Upper lobe of left lung (tissue), 6 donors: Measurements from ENCODE around the gene ASF1A. TPM values are rescaled to one million over a fixed set of nuclear protein-coding genes. Genes with fewer than 3 reads are reported as not detected.

Experiments
- ATAC-seq, 2 donors: fragments of 200-7000 bp; cut with Tn5 transposase; one replicate each; pipeline ENCODE4 v1.9.1; 2022; ENCODE audit warnings: mild to moderate bottlenecking in 2 of 2, moderate library complexity in 2 of 2; ENCODE audit not compliant: low FRiP score in 2 of 2
- DNase-seq, 2 donors: peaks; one replicate each; pipeline ENCODE4 v3.0.0-alpha.2; 2019 to 2020
- H3K27ac ChIP-seq, 4 donors: fragments of 200-600 bp; sonication (generic); one replicate each; pipeline ENCODE4 v1.5.1; 2016 to 2019
- H3K27me3 ChIP-seq, 4 donors: fragments of 200-600 bp; sonication (generic); one replicate each; pipeline ENCODE4 v1.5.1; 2017 to 2019
- H3K36me3 ChIP-seq, 4 donors: fragments of 200-600 bp; sonication (generic); one replicate each; pipeline ENCODE4 v1.5.1; 2016 to 2019
- H3K4me1 ChIP-seq, 4 donors: fragments of 200-600 bp; sonication (generic); one replicate each; pipeline ENCODE4 v1.5.1; 2018 to 2019
- H3K4me3 ChIP-seq, 4 donors: fragments of 200-600 bp; sonication (generic); one replicate each; pipeline ENCODE4 v1.5.1; 2017 to 2019; ENCODE audit warnings: mild to moderate bottlenecking in 2 of 4, moderate library complexity in 1 of 4
- H3K9me3 ChIP-seq, 4 donors: fragments of 200-600 bp; sonication (generic); one replicate each; pipeline ENCODE4 v1.5.1; 2018 to 2019
- EP300 ChIP-seq, 4 donors: sonication (generic); formaldehyde crosslinking; IDR thresholded peaks; one replicate each; pipeline ENCODE4 v1.5.1; 2017; ENCODE audit warnings: antibody characterized with exemption in 4 of 4, control low read depth in 2 of 4
- POLR2A ChIP-seq, 4 donors: fragments of 450-650 bp; IDR thresholded peaks; one replicate each; pipeline ENCODE4 v1.5.1; 2016 to 2017; ENCODE audit warnings: antibody characterized with exemption in 4 of 4, mild to moderate bottlenecking in 2 of 4
- POLR2AphosphoS5 ChIP-seq, 2 donors: sonication (generic); formaldehyde crosslinking; IDR thresholded peaks; one replicate each; pipeline ENCODE4 v1.5.1; 2017; ENCODE audit warnings: antibody characterized with exemption in 2 of 2
- WGBS, 2 donors: methylation state at CpG; one replicate each; pipeline ENCODE4 v1.1.5; 2017 to 2018; 5-methylcytosine and 5-hydroxymethylcytosine counted together
- total RNA-seq, 6 donors: library from RNA; depleted of rRNA in 4 of 6; stranded (reverse); fragments of >200 nt in 4 of 6; gene quantifications; one replicate each; pipeline versions ENCODE4 v1.1.0 to v1.2.1, GENCODE V29; 2016 to 2021
- TF ChIP-seq, protein P1 (sequence below), 6 experiments: fragments of 450-650 bp in 4 of 6; fragments of 200-600 bp in 2 of 6; sonication (generic) in 2 of 6; IDR thresholded peaks; one replicate each; pipeline ENCODE4 v1.5.1; 2016 to 2019; ENCODE audit warnings: antibody characterized with exemption in 6 of 6
- donor health status: DM: no; HTN: no; CAD: no; lungs with moderate emphysema.
- donor health status: DM: no; HTN: yes; CAD: no; lungs with severe emphysema.

The ASF1A gene
- total RNA-seq, 6 donors from 2014 or later, result 12.8 to 22.3 (median 19.1) TPM

GRCh38 chr6:118934461-118935330, 40.7 kb downstream of the ASF1A start, which contains the start of gene MCM9:
Gene MCM9 (minus strand): TSS chr6:118935159. CDS start chr6:118931723, 3,436 bp downstream.
- peak within 1 kb of the TSS; percentile 33 to 98 (median 86) for H3K4me3 ChIP-seq
- H3K36me3 ChIP-seq, result peaks cover 0 to 15% (median 4%) of the 10 kb centered on the region in 4 donors
- ATAC-seq (peak; percentile 98 to 99), DNase-seq (peak; percentile 95 to 98)
- 0% methylated on average over 17 to 41 of the region's 95 CpGs for WGBS, 2 donors
- no peaks in the 10 kb centered on the region for H3K27me3 ChIP-seq
- no peaks in the 10 kb centered on the region for H3K9me3 ChIP-seq
- no peak for TF ChIP-seq EP300 (IDR thresholded peaks at IDR 0.05)
- peak; percentile 2 to 82 for TF ChIP-seq POLR2AphosphoS5 (IDR thresholded peaks at IDR 0.05)
- TF ChIP-seq POLR2A (IDR thresholded peaks at IDR 0.05), result peak in 3 of 4 donors; percentile 54 to 84 (median 76)
- TF ChIP-seq, protein P1, sequence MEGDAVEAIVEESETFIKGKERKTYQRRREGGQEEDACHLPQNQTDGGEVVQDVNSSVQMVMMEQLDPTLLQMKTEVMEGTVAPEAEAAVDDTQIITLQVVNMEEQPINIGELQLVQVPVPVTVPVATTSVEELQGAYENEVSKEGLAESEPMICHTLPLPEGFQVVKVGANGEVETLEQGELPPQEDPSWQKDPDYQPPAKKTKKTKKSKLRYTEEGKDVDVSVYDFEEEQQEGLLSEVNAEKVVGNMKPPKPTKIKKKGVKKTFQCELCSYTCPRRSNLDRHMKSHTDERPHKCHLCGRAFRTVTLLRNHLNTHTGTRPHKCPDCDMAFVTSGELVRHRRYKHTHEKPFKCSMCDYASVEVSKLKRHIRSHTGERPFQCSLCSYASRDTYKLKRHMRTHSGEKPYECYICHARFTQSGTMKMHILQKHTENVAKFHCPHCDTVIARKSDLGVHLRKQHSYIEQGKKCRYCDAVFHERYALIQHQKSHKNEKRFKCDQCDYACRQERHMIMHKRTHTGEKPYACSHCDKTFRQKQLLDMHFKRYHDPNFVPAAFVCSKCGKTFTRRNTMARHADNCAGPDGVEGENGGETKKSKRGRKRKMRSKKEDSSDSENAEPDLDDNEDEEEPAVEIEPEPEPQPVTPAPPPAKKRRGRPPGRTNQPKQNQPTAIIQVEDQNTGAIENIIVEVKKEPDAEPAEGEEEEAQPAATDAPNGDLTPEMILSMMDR (IDR thresholded peaks at IDR 0.05), result peak in 3 of 6 experiments; percentile 15 to 37 (median 18)
- H3K27ac ChIP-seq, result peak within 1 kb of the TSS; percentile 92 to 96 (median 93)
- peaks cover 3 to 15% (median 9%) of the 10 kb centered on the region in 4 donors for H3K4me1 ChIP-seq

DNA sequence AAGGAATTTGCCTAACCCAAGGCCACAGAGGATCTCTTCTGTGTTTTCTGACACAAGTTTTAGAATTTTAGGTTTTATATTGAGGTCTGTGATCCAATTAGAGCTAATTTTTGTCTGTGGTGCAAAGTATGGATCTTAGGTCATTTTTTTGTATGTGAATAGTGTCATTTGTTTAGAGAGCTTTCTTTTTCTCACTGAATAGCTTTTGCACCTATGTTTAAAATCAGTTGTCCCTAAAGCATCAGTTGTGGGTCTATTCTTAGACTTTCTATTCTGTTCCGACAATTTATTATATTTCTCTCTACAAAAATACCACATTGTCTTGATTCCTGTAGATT, 41.3 kb downstream of the ASF1A start:
- no peak for ATAC-seq

DNA sequence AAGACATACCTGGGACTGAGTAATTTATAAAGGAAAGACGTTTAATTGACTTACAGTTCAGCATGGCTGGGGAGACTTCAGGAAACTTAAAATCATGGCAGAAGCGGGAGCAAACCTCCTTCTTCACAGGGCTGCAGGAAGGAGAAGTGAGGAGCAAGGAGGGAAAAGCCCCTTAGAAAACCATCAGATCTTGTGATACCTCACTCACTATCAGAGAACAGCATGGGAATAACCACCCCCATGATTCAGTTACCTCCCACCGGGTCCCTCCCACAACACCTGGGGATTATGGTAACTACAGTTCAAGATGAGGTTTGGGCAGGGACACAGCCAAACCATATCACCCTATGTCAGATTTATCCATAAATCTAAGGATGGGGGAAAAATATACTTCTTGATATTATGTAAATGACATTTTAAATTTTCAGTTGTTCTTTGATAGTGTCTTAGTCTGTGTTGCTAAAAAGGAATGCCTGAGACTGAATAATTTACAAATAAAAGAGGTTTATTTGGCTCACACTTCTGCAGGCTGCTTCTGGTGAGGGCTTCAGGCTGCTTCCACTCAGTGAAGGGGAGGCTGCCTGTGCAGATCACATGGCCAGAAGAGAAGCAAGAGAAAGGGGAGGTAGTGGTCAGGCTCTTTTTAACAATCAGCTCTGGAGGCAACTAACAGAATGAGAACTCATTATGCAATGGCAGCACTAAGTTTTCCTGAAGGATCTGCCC, 42.2 kb downstream of the ASF1A start:
- no peak for DNase-seq
- 72 to 79% methylated on average over 3 of the region's 3 CpGs for WGBS, 2 donors
- Histone ChIP-seq H3K9me3 (no peaks in the 10 kb centered on the region), H3K27me3 (no peaks in the 10 kb centered on the region), H3K36me3 (peaks cover 0 to 3% (median 0%) of the 10 kb centered on the region in 4 donors), H3K4me1 (peaks cover 3 to 15% (median 9%) of the 10 kb centered on the region in 4 donors), H3K4me3 (peak overlapping the region in 1 of 4 donors; percentile 98), H3K27ac (peak overlapping the region in 1 of 4 donors; percentile 94)
- TF ChIP-seq EP300 (IDR thresholded peaks at IDR 0.05), result no peak
- TF ChIP-seq, protein P1 (IDR thresholded peaks at IDR 0.05), result no peak
- TF ChIP-seq POLR2AphosphoS5 (IDR thresholded peaks at IDR 0.05), result no peak
- TF ChIP-seq POLR2A (IDR thresholded peaks at IDR 0.05), result no peak
- no peak for ATAC-seq

More for the DNA sequence above, 41.3 kb downstream of the ASF1A start:
- peaks cover 0 to 12% (median 3%) of the 10 kb centered on the region in 4 donors for H3K36me3 ChIP-seq
- TF ChIP-seq, protein P1 (IDR thresholded peaks at IDR 0.05), result no peak
- no peak for TF ChIP-seq POLR2A (IDR thresholded peaks at IDR 0.05)
- TF ChIP-seq POLR2AphosphoS5 (IDR thresholded peaks at IDR 0.05), result peak in 1 of 2 donors; percentile 3
- no peak for TF ChIP-seq EP300 (IDR thresholded peaks at IDR 0.05)
- H3K4me1 ChIP-seq, result peaks cover 3 to 15% (median 9%) of the 10 kb centered on the region in 4 donors
- WGBS, 2 donors, result 10 to 40% methylated on average over 1 of the region's 1 CpG
- no peaks in the 10 kb centered on the region for H3K9me3 ChIP-seq
- H3K27ac ChIP-seq, result peak overlapping the region; percentile 92 to 96 (median 93)
- DNase-seq, result no peak
- H3K4me3 ChIP-seq, result peak overlapping the region in 3 of 4 donors; percentile 85 to 98 (median 86)
- no peaks in the 10 kb centered on the region for H3K27me3 ChIP-seq

GRCh38 chr6:118939683-118940082, 45.7 kb downstream of the ASF1A start:
- 81 to 89% methylated on average over 1 of the region's 1 CpG for WGBS, 2 donors
- TF ChIP-seq, protein P1 (IDR thresholded peaks at IDR 0.05), result no peak
- no peak for TF ChIP-seq POLR2A (IDR thresholded peaks at IDR 0.05)
- no peak for TF ChIP-seq EP300 (IDR thresholded peaks at IDR 0.05)
- TF ChIP-seq POLR2AphosphoS5 (IDR thresholded peaks at IDR 0.05), result no peak
- DNase-seq, result peak in 1 of 2 donors; percentile 44

More at GRCh38 chr6:118939683-118940082, 45.7 kb downstream of the ASF1A start:
- Histone ChIP-seq H3K4me1 (peaks cover 0 to 6% (median 2%) of the 10 kb centered on the region in 4 donors), H3K9me3 (peaks cover 0 to 3% (median 0%) of the 10 kb centered on the region in 4 donors), H3K4me3 (no peak overlapping the region), H3K27me3 (no peaks in the 10 kb centered on the region), H3K36me3 (no peaks in the 10 kb centered on the region), H3K27ac (no peak overlapping the region)
- no peak for ATAC-seq
